Breast epithelium (tissue), 4 donors: Measurements from ENCODE around the gene KCNJ6. TPM values are rescaled to one million over a fixed set of nuclear protein-coding genes. Genes with fewer than 3 reads are reported as not detected.

Experiments
- DNase-seq, 2 donors: peaks; one replicate each; pipeline ENCODE4 v3.0.0-alpha.2; 2019; ENCODE audit warnings: low spot score in 2 of 2
- H3K27ac ChIP-seq, 2 donors: fragments of 200-600 bp; sonication (generic) in 1 of 2; one replicate each; pipeline ENCODE4 v1.5.1; 2016 to 2019; ENCODE audit warnings: mild to moderate bottlenecking in 1 of 2
- H3K27me3 ChIP-seq, 2 donors: fragments of 200-600 bp; sonication (generic) in 1 of 2; one replicate each; pipeline versions ENCODE4 v1.5.1 to v1.6.0; 2017 to 2019; ENCODE audit warnings: control low read depth in 1 of 2, mild to moderate bottlenecking in 1 of 2
- H3K36me3 ChIP-seq: fragments of 200-600 bp; one replicate; pipeline ENCODE4 v1.5.1; 2019
- H3K4me1 ChIP-seq, 2 donors: fragments of 200-600 bp; sonication (generic); one replicate each; pipeline ENCODE4 v1.5.1; 2016 to 2019; ENCODE audit warnings: control low read depth in 1 of 2
- H3K4me3 ChIP-seq, 3 donors: fragments of 200-600 bp; sonication (generic); 1 replicate in 2 of 3; 2 replicates in 1 of 3; pipeline ENCODE4 v1.5.1; 2016 to 2019; ENCODE audit warnings: mild to moderate bottlenecking in 3 of 3, moderate library complexity in 2 of 3
- H3K9me3 ChIP-seq, 2 donors: fragments of 200-600 bp; sonication (generic) in 1 of 2; one replicate each; pipeline ENCODE4 v1.5.1; 2016 to 2019; ENCODE audit warnings: control low read depth in 1 of 2
- CTCF ChIP-seq, 3 donors: fragments of 450-650 bp; IDR thresholded peaks; one replicate each; pipeline ENCODE4 v1.5.1; 2016 to 2017; ENCODE audit warnings: antibody characterized with exemption in 3 of 3, mild to moderate bottlenecking in 3 of 3, moderate library complexity in 3 of 3
- POLR2A ChIP-seq: fragments of 450-650 bp; IDR thresholded peaks from one replicate; pipeline ENCODE4 v1.6.1; 2016; ENCODE audit warnings: antibody characterized with exemption, mild to moderate bottlenecking, moderate library complexity
- POLR2AphosphoS5 ChIP-seq, 3 donors: sonication (generic); formaldehyde crosslinking; IDR thresholded peaks; one replicate each; pipeline ENCODE4 v1.6.1; 2017; ENCODE audit warnings: antibody characterized with exemption in 3 of 3
- intact Hi-C: fragments of 100-400 bp; cut with DNase I; formaldehyde crosslinking; loops from one replicate; pipeline ENCODE4 v1.15.1; 2023; ENCODE audit warnings: low total_unique reads
- total RNA-seq, 3 donors: library from RNA; depleted of rRNA; stranded (reverse); fragments of >200 nt; gene quantifications; one replicate each; pipeline ENCODE4 v1.1.0, GENCODE V29; 2016

The KCNJ6 gene
- total RNA-seq, 3 donors from 2014 or later, result not detected

DNA sequence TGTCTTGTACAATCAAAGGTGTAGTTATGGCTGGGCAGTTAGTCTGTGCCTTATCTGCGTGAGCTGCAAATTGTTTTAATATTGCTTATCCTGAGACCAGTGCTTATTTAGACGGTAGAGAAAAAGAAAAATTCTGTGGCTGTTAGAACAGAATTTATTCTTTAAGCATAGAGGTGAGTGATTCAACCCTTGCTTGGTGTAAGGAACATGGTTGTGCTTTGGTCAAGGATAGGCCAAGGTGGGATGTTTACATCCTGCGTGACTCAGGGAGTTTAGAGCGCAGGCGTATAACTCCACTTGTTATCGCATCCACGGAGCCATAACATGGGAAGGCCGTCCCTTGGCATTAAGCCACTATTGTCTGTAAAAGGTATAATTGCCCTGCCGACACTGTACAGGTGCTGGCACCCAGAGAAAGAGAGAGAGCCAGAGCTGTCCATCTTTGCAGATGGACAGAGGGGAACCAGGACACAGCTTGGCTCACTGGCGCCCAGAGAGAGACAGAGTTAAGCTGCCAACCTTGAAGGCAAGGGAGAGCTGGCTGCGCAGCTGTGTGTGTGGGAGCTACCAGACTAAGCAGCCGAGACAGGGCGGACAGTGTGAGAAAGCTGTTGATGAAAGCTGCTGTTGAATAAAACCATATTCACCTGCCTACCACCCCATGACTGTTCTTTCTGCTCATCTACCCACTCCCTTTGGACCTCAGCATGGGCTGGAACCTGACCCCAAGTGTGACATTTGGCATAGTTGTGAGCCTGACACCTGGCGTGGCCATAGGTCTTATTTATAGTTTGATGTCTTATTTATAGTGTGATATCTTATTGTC lies 349.3 kb downstream of the KCNJ6 start:
- no peaks in the 10 kb centered on the region for H3K9me3 ChIP-seq
- no peak for DNase-seq
- peaks cover 2 to 7% of the 10 kb centered on the region in 2 donors for H3K4me1 ChIP-seq
- intact Hi-C loops, result no loop called here
- no peaks in the 10 kb centered on the region for H3K36me3 ChIP-seq
- no peaks in the 10 kb centered on the region for H3K27me3 ChIP-seq
- no peak overlapping the region for H3K4me3 ChIP-seq
- no peak overlapping the region for H3K27ac ChIP-seq
- TF ChIP-seq POLR2A (no peak), POLR2AphosphoS5 (IDR thresholded peaks at IDR 0.05) (no peak), CTCF (IDR thresholded peaks at IDR 0.05) (no peak)

GRCh38 chr21:37565530-37566223 lies 350.6 kb downstream of the KCNJ6 start:
- H3K4me3 ChIP-seq, result no peak overlapping the region
- intact Hi-C loops, result no loop called here

DNA sequence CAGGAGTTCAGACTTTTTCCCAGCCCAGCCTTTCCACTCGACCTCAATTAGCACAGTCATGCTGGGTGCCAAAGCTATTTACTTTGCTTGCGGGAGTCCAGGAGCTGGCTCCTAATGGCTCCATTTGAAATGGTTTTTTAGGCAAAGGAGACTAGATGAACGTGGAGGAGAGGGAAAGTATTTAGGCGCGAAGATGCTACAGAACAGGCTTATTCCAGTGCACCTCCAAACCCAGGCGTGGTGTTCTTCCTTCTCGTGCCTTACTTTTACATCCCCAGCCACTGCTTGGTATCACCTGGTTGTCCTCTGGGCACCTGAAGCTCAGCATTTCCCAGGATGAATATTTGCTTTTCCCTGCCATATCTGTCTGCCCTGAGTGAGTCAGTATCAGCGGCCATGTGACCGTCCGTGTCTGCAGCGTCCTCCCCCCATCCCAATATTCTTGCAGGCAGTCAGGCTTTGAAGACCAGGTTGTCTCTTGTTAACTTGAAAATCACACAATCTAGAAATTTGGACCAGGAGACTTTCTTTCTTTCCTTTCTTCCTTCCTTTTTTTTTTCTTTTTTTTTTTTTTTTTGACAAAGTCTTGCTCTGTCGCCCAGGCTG lies 351.2 kb downstream of the KCNJ6 start:
- Histone ChIP-seq H3K27ac (peak overlapping the region; percentile 90 to 96), H3K4me1 (peaks cover 2 to 7% of the 10 kb centered on the region in 2 donors), H3K27me3 (no peaks in the 10 kb centered on the region), H3K36me3 (no peaks in the 10 kb centered on the region), H3K9me3 (no peaks in the 10 kb centered on the region), H3K4me3 (peak overlapping the region; percentile 67 to 94 (median 68))
- intact Hi-C loops, result no loop called here
- DNase-seq, result no peak
- TF ChIP-seq CTCF (IDR thresholded peaks at IDR 0.05) (no peak), POLR2A (no peak), POLR2AphosphoS5 (IDR thresholded peaks at IDR 0.05) (no peak)

More at GRCh38 chr21:37565530-37566223, 350.6 kb downstream of the KCNJ6 start:
- Histone ChIP-seq H3K36me3 (no peaks in the 10 kb centered on the region), H3K9me3 (no peaks in the 10 kb centered on the region), H3K27me3 (no peaks in the 10 kb centered on the region), H3K27ac (no peak overlapping the region), H3K4me1 (peaks cover 2 to 7% of the 10 kb centered on the region in 2 donors)
- no peak for TF ChIP-seq CTCF (IDR thresholded peaks at IDR 0.05)
- no peak for TF ChIP-seq POLR2A
- TF ChIP-seq POLR2AphosphoS5 (IDR thresholded peaks at IDR 0.05), result no peak
- DNase-seq, result no peak

GRCh38 chr21:37564341-37564923 lies 351.8 kb downstream of the KCNJ6 start:
- DNase-seq, result peak; percentile 68 to 81
- no peaks in the 10 kb centered on the region for H3K27me3 ChIP-seq
- H3K9me3 ChIP-seq, result no peaks in the 10 kb centered on the region
- intact Hi-C loops, result no loop called here
- peak overlapping the region; percentile 90 to 96 for H3K27ac ChIP-seq
- H3K4me1 ChIP-seq, result peaks cover 2 to 7% of the 10 kb centered on the region in 2 donors
- no peaks in the 10 kb centered on the region for H3K36me3 ChIP-seq
- H3K4me3 ChIP-seq, result peak overlapping the region; percentile 67 to 94 (median 68)
- TF ChIP-seq POLR2AphosphoS5 (IDR thresholded peaks at IDR 0.05), result peak in 1 of 3 donors; percentile 39
- TF ChIP-seq POLR2A, result no peak

GRCh38 chr21:37563641-37564340 lies 352.5 kb downstream of the KCNJ6 start:
- no peaks in the 10 kb centered on the region for H3K9me3 ChIP-seq
- peak; percentile 89 for DNase-seq
- peak overlapping the region; percentile 67 to 94 (median 68) for H3K4me3 ChIP-seq
- intact Hi-C loops, result no loop called here
- TF ChIP-seq CTCF (IDR thresholded peaks at IDR 0.05) (peak in 2 of 3 donors; percentile 36 to 47), POLR2AphosphoS5 (IDR thresholded peaks at IDR 0.05) (peak in 2 of 3 donors; percentile 26 to 48), POLR2A (peak; percentile 22)
- no peaks in the 10 kb centered on the region for H3K36me3 ChIP-seq
- no peaks in the 10 kb centered on the region for H3K27me3 ChIP-seq
- peaks cover 2 to 7% of the 10 kb centered on the region in 2 donors for H3K4me1 ChIP-seq
- H3K27ac ChIP-seq, result peak overlapping the region; percentile 90 to 96
